ENCODE results near the gene ACIN1. TPM values are rescaled to one million over a fixed set of nuclear protein-coding genes. Genes with fewer than 3 reads are reported as not detected.
A peak's percentile ranks its signal among the peaks of the same experiment; 100 is the strongest.

The ACIN1 gene
- total and polyA plus RNA-seq, 9 of the 15 experiments (the other 6 are each of a cell fraction or from before 2014, with no cell fraction given) = 5.0 to 196 (median 129) TPM

DNA sequence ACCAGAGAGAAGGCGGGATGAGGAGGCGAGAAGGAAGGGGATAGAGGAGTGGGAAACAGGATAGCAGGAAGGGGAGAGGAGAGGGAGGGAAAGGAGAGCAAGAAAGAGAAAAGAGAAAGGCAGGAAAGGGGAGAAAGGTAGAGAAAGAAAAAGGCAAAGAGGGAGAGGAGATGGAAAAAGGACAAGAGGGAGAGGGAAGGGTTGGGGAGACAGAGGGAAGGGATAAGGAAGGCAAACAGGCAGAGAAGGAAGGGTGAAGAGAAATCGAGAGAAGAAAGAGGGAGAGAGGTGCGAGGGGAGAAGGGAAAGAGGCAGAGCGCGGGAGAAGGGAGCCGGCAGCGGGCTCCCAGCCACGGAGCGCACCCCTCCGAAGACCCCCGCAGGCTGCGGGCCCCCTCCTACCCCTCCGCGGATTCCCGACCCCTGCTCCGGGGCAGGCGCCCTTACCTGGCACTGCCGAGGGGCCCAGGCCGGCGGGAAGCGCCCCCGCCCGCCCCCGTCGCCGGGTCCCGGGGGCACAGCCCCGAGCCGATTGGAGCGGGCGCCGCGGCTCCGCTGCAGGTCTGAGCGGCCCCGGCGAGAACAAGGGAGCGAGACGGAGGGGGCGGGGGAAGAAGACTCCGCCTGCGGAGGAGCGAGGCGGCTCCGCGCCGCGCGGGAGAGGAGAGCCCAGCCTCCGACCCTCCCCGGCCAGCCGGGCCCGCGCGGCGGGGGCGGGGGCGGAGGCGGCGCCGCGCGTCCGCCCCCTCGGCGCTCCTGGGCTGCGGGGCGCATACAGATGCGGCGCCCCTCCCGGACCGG is 37.8 kb downstream of the ACIN1 start, which contains the start of gene CDH24 (continued):
- TF ChIP-seq XRCC3 (IDR thresholded peaks at IDR 0.05) = no peak
- TF ChIP-seq, protein P1, sequence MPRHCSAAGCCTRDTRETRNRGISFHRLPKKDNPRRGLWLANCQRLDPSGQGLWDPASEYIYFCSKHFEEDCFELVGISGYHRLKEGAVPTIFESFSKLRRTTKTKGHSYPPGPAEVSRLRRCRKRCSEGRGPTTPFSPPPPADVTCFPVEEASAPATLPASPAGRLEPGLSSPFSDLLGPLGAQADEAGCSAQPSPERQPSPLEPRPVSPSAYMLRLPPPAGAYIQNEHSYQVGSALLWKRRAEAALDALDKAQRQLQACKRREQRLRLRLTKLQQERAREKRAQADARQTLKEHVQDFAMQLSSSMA (CRISPR knock-in tag; IDR thresholded peaks at IDR 0.05) = no peak
- TF ChIP-seq L3MBTL2 (IDR thresholded peaks at IDR 0.05) = no peak
- no peak for TF ChIP-seq SP1 (CRISPR knock-in tag; IDR thresholded peaks at IDR 0.05)
- no peak for TF ChIP-seq CBX8 (IDR thresholded peaks at IDR 0.05; ENCODE audit: borderline replicate concordance, extremely low read depth, low read depth, low read length, poor library complexity, severe bottlenecking)
- TF ChIP-seq THRAP3 (IDR thresholded peaks at IDR 0.05; ENCODE audit: borderline replicate concordance) = 0 out of 2 replicates have a peak, but pooled peaks have one; percentile 77
- TF ChIP-seq ESRRA (IDR thresholded peaks at IDR 0.05; ENCODE audit: borderline replicate concordance, low read depth) = no peak
- peak; percentile 40 for TF ChIP-seq ASH1L (IDR thresholded peaks at IDR 0.05; ENCODE audit: borderline replicate concordance, low read depth, partially characterized antibody)
- no peak for TF ChIP-seq FOXK1 (CRISPR knock-in tag; IDR thresholded peaks at IDR 0.05; ENCODE audit: borderline replicate concordance)
- TF ChIP-seq, protein P2, sequence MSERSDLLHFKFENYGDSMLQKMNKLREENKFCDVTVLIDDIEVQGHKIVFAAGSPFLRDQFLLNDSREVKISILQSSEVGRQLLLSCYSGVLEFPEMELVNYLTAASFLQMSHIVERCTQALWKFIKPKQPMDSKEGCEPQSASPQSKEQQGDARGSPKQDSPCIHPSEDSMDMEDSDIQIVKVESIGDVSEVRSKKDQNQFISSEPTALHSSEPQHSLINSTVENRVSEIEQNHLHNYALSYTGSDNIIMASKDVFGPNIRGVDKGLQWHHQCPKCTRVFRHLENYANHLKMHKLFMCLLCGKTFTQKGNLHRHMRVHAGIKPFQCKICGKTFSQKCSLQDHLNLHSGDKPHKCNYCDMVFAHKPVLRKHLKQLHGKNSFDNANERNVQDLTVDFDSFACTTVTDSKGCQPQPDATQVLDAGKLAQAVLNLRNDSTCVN (CRISPR knock-in tag; IDR thresholded peaks at IDR 0.05) = peak; percentile 96
- TF ChIP-seq RFX7 (CRISPR knock-in tag; IDR thresholded peaks at IDR 0.05) = no peak
- no peak for TF ChIP-seq U2AF2 (optimal IDR thresholded peaks at IDR 0.05; ENCODE audit: low read depth, low read length)
- TF ChIP-seq NCOA6 (IDR thresholded peaks at IDR 0.05) = 0 out of 2 replicates have a peak, but pooled peaks have one; percentile 18
- TF ChIP-seq, protein P3, sequence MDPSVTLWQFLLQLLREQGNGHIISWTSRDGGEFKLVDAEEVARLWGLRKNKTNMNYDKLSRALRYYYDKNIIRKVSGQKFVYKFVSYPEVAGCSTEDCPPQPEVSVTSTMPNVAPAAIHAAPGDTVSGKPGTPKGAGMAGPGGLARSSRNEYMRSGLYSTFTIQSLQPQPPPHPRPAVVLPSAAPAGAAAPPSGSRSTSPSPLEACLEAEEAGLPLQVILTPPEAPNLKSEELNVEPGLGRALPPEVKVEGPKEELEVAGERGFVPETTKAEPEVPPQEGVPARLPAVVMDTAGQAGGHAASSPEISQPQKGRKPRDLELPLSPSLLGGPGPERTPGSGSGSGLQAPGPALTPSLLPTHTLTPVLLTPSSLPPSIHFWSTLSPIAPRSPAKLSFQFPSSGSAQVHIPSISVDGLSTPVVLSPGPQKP (CRISPR knock-in tag; IDR thresholded peaks at IDR 0.05) = no peak
- no peak for TF ChIP-seq SRSF7 (optimal IDR thresholded peaks at IDR 0.05; ENCODE audit: low read depth, low read length)
- TF ChIP-seq, protein P4, sequence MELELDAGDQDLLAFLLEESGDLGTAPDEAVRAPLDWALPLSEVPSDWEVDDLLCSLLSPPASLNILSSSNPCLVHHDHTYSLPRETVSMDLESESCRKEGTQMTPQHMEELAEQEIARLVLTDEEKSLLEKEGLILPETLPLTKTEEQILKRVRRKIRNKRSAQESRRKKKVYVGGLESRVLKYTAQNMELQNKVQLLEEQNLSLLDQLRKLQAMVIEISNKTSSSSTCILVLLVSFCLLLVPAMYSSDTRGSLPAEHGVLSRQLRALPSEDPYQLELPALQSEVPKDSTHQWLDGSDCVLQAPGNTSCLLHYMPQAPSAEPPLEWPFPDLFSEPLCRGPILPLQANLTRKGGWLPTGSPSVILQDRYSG (tag; conservative IDR thresholded peaks at IDR 0.05; ENCODE audit: low read depth) = no peak
- no peak for TF ChIP-seq ILK (tag; IDR thresholded peaks at IDR 0.05; ENCODE audit: borderline replicate concordance, low read depth)
- TF ChIP-seq GABPB2 (CRISPR knock-in tag; conservative IDR thresholded peaks at IDR 0.05) = no peak
- TF ChIP-seq, protein P5, sequence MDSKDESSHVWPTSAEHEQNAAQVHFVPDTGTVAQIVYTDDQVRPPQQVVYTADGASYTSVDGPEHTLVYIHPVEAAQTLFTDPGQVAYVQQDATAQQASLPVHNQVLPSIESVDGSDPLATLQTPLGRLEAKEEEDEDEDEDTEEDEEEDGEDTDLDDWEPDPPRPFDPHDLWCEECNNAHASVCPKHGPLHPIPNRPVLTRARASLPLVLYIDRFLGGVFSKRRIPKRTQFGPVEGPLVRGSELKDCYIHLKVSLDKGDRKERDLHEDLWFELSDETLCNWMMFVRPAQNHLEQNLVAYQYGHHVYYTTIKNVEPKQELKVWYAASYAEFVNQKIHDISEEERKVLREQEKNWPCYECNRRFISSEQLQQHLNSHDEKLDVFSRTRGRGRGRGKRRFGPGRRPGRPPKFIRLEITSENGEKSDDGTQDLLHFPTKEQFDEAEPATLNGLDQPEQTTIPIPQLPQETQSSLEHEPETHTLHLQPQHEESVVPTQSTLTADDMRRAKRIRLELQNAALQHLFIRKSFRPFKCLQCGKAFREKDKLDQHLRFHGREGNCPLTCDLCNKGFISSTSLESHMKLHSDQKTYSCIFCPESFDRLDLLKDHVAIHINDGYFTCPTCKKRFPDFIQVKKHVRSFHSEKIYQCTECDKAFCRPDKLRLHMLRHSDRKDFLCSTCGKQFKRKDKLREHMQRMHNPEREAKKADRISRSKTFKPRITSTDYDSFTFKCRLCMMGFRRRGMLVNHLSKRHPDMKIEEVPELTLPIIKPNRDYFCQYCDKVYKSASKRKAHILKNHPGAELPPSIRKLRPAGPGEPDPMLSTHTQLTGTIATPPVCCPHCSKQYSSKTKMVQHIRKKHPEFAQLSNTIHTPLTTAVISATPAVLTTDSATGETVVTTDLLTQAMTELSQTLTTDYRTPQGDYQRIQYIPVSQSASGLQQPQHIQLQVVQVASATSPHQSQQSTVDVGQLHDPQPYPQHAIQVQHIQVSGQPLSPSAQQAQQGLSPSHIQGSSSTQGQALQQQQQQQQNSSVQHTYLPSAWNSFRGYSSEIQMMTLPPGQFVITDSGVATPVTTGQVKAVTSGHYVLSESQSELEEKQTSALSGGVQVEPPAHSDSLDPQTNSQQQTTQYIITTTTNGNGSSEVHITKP (IDR thresholded peaks at IDR 0.05; ENCODE audit: partially characterized antibody) = no peak

Data from K562 (cell line).